Dedifferentiated amniotic fluid mesenchymal stem cell (primary cell): Measurements from ENCODE around the gene USP32.
A peak's percentile ranks its signal among the peaks of the same experiment; 100 is the strongest.
"Not testable (repeated sequence)": the region's sequence is repeated elsewhere in the genome, so short reads cannot be mapped to it uniquely, and the experiment has no call there.

ENCODE experiments used
- DNase-seq: peaks from one replicate; pipeline ENCODE4 v3.0.0-alpha.2; 2016; ENCODE audit errors: extremely low spot score

Gene USP32

DNA sequence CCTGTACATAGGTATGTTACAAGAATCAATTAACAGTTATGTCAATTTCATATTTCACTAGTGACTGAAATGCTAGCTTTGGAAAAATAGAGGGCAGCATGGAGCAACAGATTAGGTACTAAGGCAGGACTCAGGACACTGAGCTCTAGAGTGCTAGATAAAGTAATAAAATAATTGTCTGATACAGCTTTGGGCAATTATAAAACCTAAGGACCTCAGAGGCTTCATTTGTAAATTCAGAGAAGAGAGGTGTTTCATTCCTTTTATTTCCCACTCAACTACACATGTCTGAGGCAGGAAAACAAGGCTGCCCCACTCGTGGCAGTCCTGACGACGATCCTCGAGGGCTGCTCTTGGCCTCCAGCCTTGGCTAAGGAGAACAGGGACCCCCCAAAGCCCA lies 160.7 kb downstream of the USP32 start:
- DNase-seq: peak; percentile 38

DNA sequence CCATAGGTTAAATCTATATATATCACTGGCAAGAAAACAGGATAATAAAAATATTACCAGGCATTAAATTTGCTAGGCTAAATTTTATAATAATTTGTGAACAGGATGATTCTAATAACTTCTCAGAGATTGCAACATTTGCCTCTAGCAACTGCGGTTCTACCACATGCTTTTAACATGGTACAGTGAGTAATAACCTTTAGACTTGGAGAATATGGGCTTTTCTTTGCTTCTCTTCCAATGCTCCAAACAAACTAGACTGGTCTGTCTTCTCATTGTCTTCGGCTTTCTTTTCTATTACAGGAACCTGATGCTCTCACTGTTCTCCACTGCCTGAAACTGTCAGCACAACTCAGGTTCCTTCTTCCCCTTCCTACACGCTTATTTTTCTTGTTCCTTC lies 161.6 kb downstream of the USP32 start:
- DNase-seq: no peak

DNA sequence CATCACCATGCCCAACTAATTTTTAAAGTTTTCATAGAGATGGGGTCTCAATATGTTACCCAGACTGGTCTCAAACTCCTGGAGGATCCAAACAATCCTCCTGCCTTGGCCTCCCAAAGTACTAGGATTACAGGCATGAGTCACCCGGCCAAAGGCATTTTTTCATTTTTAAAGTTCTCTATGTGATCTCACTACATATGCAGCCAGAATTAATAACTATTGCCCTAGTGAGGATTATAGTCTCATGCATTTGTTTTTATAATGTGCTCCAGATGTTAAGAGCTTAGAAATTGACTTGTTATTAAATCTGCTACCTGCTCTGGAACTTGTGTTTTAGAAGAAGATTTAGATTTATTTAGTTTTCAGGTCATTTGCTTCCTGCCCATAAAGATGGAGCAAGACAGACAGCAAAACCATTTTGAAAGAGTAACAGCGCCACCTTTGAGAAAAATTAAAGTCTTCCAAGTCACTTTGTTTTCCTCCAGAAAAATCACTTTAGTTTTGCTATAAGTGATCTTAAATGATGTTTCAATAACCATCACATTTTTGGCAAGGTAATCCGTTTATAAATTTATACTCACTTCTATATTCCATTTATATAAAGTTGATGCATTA lies 162.6 kb downstream of the USP32 start:
- DNase-seq: no peak

DNA sequence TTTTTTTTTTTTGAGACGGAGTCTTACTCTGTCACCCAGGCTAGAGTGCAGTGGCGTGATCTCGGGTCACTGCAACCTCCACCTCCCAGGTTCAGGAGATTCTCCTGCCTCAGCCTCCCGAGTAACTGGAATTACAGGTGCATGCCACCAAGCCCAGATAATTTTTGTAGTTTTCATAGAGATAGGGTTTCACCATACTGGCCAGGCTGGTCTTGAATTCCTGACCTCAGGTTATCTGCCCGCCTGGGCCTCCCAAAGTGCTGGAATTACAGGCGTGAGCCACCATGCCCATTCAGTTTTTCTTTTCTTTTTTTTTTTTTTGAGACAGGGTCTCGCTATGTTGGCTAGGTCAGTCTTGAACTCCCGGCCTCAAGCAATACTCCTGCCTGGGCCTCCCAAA lies 164.7 kb downstream of the USP32 start:
- DNase-seq: not testable (repeated sequence)

DNA sequence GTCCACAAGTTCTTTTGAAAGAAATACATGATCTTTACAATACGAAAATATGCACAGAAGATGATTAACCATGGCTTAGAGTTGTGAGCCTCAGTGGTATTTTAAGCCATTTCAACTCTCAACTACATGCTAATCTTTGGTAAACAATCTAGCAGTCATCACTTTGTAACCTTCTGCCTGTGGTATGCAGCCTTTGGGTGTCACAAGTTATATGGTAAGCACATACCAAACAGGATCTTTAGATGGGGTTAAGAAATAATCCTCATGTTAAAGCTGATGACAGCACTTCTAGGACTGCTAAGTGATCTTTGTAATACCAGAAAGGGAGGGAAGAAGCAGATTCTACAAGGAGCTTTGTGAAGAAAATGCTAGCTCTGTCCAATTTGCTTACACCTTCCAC lies 167.9 kb downstream of the USP32 start:
- DNase-seq: no peak

DNA sequence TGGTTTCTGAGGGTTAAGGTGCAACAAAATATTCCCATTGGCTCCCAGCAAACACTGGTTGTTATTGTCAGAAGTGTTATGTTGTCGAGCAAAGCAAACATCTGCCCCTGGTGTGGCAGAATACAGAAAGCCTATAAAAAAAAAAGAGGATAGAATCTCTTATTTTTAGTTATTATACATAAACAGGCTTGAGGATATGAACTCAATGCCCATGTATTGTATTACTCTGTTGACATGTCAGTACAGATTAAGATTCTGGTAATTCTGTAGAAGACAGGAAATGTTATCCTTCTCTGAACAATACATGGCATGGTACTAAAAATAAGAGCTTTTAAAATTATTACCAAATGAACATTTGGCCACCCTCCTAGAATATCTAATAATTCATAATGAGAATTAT lies 168.5 kb downstream of the USP32 start:
- no peak for DNase-seq

DNA sequence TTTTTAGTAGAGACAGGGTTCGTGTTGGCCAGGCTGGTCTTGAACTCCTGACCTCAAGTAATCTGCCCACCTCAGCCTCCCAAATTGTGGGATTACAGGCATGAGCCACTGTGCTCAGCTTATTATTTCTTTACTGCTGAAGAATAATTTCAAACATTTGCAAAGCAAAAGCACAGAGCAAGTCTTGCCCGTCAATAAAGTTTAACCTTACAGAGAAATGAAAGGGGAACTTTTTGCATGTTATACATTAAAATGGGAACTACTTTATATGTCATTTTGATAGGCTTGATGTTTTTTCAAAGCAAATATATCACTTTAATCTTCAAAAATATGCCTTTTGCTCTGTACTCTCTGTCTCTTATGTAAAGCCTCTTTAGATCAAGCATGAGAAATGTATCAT lies 173.2 kb downstream of the USP32 start:
- not testable (repeated sequence) for DNase-seq

DNA sequence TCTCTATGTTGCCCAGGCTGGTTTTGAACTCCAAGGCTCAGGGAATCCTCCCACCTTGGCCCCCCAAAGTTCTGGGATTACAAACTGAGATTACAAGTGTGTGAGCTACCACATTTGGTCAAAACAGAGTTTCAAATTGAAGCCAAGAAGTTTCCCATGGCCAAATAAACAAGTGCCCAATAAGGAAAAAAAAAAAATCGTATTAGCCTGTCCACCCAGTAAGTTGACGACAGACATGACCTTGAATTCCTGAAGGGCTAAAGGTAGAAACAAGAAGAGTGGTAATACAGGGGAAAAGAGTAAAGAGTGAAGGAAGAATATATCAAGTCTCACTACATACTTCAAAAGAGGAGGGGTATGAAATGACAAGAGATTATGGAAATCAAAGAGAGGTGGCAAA lies 176.0 kb downstream of the USP32 start:
- DNase-seq: not testable (repeated sequence)

DNA sequence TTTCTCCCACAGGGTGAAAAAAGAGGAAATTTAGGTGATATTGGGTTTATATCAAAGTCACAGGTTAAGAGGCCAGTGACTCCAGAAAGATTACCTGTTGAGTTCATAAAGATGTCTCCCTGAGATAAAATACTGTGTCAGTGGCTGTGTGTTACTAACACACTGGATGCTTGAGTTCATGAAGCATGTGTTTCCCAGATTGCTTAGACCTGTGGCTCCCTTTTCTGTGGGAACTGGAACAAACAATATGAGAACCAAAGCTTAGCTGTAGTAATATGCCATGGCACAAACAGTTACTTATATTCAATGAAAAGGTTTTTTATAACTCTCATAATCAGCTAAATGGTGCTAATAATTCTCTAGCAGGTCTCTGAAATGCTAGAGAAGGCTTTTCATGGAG lies 180.7 kb downstream of the USP32 start:
- DNase-seq: not testable (repeated sequence)

DNA sequence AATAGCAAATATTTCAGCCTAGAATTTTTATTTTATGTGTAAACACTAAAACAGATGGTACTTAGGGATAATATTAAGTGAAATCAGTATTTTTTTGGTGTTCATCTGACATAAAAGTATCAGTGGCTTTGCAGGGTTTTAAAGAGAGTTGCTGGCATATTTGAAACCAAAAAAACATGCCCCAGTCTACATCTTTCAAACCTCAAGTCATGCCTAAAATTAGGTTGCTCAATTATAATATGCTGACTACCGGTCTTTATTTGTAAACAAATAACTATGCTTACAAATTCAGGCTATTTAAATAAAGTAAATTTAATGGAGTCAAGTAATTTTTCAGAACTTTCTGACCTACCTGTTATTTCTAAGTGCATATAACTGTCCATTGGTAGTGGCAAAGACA lies 183.6 kb downstream of the USP32 start:
- not testable (repeated sequence) for DNase-seq

DNA sequence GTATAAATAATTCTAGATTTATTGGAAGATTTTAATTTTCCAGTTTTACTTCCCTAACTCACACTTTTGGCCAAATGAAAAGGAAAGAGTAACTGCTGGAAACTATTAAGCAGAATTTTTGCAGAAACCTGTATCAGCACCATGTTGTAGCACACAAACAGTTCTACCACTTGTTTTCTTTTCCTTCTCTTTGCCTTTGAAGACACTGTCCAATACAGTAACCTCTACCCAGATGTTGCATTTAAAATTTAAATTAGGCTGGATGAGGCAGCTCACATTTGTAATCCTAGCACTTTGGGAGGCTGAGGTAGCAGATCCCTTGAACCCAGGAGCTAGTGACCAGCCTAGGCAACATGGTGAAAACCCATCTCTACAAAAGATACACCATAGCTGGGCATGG lies 186.2 kb downstream of the USP32 start:
- DNase-seq: not testable (repeated sequence)

DNA sequence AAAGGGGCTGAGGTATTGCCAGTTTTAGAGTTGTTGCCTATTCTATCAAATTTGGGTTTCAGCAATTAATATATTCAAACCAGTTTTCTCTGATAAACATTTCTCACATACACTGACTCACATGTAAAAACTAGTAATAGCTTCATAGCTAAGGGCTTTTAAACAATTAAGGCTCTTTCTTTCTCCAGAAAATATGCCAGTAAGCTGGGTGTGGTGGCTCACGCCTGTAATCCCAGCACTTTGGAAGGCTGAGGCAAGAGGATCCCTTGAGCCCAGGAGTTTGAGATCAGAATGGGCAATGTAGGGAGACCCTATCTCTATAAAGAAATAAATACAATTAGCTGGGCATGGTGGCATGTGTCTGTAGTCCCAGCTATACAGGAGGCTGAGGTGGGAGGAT lies 193.3 kb downstream of the USP32 start:
- not testable (repeated sequence) for DNase-seq

DNA sequence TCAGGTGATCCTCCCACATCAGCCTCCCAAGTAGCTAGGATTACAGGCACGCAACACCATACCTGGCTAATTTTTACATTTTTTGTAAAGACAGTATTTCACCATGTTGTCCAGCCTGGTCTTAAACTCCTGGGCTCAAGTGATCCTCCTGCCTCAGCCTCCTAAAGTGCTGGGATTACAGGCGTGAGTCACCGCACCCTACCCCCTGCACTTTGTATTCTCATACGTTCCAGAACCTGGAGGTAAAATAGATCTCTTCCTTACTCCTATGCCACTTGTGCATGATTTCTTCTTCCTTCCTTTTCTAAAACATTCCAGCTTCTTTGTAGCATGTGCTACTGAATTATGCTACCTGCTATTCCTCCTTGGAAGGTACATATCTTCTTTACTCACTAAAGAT lies 197.8 kb downstream of the USP32 start:
- not testable (repeated sequence) for DNase-seq

DNA sequence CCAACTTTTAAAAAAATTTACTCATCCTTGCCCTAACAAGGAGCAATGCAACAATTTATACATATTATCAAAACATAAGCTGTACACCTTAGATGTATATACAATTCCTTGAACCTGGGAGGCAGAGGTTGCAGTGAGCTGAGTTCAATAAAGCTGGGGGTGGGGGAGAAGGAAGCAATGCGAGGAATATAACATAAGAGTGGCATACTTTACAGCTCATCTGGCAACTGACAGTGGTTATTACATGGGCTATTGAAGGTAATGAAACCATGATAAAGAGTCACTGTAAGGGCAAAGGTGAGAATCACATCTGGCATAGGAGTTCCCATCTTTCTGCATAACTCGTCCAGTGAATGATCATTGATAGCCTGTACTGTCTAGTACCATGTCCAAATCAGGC lies 198.5 kb downstream of the USP32 start:
- DNase-seq: no peak

DNA sequence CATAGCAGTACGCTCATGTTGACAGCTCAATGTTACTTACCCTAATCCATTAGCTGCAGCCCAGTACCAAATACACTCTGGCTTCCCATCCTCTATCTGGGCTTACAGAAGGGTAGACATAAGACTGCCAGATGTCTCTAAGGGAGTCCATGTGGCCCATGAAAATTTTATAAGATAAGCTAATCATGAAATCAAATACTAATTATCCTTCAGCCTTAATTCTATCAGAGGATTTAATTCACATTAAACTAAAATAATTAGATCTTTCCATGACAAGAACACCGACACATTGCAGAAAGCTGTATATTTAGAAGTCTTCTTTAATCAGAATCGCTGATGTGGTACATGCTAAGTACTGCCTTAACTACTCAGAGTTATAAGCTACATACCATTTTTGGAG lies 198.9 kb downstream of the USP32 start:
- not testable (repeated sequence) for DNase-seq

DNA sequence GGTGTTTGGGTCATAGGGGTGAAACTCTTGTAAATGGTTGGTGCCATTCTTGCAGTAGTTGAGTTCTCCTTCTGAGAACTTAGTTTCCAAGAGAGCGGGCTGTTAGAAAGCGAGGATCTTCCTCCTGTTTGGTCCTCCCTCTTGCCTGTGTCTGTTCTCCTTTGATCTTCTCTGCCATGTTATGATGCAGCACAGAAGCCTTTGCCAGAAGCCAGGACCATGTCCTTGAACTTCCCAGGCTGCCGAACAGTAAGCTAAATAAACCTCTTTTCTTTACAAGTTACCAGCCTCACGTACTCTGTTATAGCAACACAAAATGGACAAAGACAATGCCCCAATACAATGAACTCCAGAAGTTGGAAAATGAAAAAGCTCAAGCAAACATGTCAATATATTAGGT lies 201.9 kb downstream of the USP32 start:
- DNase-seq: not testable (repeated sequence)

DNA sequence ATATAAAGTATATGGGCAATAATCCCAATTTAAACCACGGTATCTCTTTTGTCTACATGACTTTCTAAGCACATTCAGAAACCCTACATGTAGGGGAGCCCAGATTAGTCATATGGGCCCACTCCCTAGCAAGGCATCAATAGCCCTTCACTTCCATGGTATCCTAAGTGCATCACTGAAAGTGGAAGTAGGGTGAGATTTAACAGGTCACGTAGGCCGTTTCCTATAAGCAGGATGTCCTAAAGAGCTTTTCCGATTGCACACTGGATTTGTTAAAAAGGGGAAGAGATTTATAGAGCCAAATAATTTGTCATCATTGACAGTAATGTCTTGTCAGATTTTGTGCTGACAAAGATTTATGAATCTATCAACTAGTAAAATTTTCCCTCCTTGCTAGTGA lies 203.2 kb downstream of the USP32 start:
- no peak for DNase-seq

DNA sequence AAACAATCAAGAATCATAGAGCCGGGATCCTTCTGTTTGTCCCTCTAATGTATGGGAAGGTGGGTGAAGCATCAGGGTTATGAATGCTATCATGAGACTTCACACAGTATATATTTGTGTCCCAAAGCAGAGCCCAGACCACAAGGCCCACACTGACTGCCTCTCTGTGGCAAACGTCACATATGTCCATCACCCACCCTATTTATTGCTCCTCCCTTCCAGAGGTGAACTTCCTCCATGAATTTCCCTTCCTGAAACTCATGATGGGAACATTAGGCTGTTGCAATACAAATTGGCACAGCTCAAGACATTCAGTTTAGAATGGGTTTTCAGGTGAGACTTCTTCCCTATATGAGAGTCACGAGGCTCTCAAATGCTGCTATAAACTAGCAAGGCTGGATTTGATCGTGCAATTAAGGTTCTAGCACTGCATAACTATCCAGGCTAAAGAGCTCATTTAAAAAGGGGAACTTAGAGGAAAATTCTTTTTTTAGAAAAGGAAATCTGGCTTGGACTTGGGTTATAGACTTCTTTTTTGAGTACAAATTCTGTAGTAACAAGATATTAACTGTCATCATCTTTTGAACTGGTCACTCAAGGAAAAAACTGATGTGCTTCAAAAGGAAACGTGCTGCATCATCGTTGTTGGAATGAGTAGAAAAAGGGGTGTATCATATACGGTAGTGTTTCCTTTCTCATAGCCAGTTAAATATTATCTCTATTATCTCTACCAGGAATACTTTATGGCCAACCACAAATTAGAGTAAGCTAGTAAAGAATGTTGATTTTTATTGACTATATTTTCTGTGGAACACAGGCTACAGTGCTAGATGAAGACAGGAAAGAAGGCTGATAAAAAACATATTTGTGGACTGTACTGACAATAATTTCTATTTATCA lies 204.8 kb downstream of the USP32 start:
- DNase-seq: peak; percentile 49

DNA sequence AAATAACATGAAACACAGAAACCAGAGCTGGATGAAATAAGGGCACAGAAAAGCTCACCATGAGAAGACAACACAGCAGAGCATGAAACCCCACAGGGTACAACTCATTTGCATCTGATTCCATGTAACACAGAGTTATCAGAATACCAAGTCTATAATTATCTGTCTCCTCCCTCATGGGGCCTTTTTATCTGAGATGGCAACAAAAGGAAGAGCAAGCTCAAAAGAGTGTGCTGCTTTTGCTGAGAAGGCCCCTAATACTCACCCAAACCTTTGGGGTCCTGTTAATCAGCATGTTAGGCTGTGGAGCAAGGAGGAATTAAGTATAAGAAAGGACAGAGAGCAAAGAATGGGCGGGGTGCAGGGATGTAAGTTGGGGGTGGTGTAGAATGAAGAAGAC lies 205.6 kb downstream of the USP32 start:
- DNase-seq: not testable (repeated sequence)

DNA sequence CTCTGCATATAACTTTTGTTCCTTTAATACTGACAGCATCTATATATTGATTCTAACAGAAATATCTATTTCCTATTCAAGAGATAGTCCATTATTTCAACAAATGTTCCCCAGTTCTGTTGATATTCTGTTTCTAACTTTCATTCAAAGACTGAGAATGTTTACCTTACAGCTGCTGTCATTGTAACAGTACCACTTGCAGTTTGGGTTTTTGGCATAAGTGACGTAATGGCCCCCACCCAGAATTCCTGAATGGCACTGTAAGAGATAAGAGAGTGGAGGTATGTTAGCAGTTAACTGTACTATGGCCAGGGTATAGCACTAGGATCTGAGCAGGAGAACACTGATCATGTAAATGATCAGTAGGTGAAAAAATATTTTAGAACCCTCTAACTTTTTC lies 211.6 kb downstream of the USP32 start:
- DNase-seq: not testable (repeated sequence)

DNA sequence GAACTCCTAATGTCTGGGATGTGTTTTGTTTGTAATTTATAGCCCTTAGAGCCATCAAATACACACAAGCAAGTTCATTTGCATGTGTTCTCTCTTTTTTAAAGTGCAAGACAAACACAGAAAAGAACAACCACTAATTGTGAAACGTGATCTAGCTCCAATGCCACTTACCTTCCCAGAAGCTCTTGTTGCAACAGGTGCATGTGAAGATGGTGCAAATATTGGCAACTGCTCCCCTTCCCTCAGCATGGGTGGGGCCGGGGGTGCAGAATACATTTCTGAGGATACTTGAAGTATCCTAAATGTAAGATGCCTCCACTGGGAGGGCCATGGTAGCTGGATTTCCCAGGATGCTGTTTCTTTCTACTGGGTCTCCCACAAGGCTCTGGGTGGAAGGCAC lies 213.8 kb downstream of the USP32 start:
- not testable (repeated sequence) for DNase-seq

DNA sequence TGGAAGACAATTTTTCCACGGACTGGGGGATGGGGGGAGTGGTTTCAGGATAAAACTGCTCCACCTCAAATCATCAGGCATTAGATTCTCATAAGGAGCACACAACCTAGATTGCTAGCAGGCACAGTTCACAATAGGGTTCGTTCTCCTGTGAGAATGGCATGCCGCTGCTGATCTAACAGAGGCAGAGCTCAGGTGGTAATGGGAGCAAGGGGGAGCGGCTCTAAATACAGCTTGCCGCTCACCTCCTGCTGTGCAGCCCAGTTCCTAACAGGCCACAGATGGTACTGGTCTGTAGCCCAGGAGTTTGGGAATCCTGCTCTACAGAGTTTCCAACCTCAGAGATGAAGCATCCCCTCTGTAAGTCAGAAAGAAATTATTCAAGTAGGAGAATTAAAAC lies 215.2 kb downstream of the USP32 start:
- DNase-seq: not testable (repeated sequence)

DNA sequence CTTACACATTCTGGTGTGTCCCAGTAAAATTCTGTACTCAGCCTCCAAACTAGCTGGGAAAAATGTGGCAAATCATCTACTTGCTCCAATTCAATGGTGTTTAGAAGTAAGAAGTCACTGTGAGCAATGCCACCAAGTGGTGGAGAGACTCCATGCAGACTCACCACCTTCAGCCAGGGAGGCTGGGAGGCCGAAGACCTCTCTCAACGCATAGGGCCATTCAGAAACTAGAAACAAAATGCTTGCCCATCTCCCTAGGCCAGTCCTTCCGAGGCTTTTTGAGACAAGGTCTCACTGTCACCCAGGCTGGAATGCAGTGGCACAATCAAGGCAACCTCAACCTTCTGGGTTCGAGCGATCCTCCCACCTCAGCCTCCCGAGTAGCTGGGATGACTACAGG lies 217.2 kb downstream of the USP32 start:
- not testable (repeated sequence) for DNase-seq
